ENCODE results near the gene CETP. TPM values are rescaled to one million over a fixed set of nuclear protein-coding genes. Genes with fewer than 3 reads are reported as not detected.

The CETP gene
- total and polyA plus RNA-seq, 9 of the 15 experiments (the other 6 are each of a cell fraction or from before 2014, with no cell fraction given), result 0.07 to 0.11 TPM; not detected in 7

GRCh38 chr16:56946767-56947603, 14.8 kb upstream of the CETP start (continued):
- TF ChIP-seq CTBP1 (IDR thresholded peaks at IDR 0.05; ENCODE audit: borderline replicate concordance), result peak; percentile 18; the same call in 1 of the 2 replicates
- TF ChIP-seq ZNF785 (CRISPR knock-in tag; IDR thresholded peaks at IDR 0.05), result no peak
- no peak for TF ChIP-seq E2F5 (CRISPR knock-in tag; IDR thresholded peaks at IDR 0.05)
- TF ChIP-seq EP300 (IDR thresholded peaks at IDR 0.05; ENCODE audit: low read length), result no peak
- TF ChIP-seq ZNF140 (CRISPR knock-in tag; IDR thresholded peaks at IDR 0.05), result no peak
- TF ChIP-seq SMC3 (conservative IDR thresholded peaks at IDR 0.05; ENCODE audit: insufficient read depth, low read depth, low read length), result no peak
- no peak for TF ChIP-seq SMAD3 (CRISPR knock-in tag; conservative IDR thresholded peaks at IDR 0.05)
- no peak for TF ChIP-seq BRD9 (IDR thresholded peaks at IDR 0.05; ENCODE audit: low read depth, partially characterized antibody)
- no peak for TF ChIP-seq ZNF436 (CRISPR knock-in tag; IDR thresholded peaks at IDR 0.05)
- TF ChIP-seq ZNF551 (CRISPR knock-in tag; IDR thresholded peaks at IDR 0.05), result no peak
- TF ChIP-seq SRSF7 (optimal IDR thresholded peaks at IDR 0.05; ENCODE audit: low read depth, low read length), result no peak
- no peak for TF ChIP-seq HNRNPK (IDR thresholded peaks at IDR 0.05; ENCODE audit: low read depth, low read length, poor library complexity, severe bottlenecking)
- no peak for TF ChIP-seq SAFB2 (IDR thresholded peaks at IDR 0.05; ENCODE audit: borderline replicate concordance, low read depth, low read length, severe bottlenecking)
- TF ChIP-seq ZNF644 (tag; IDR thresholded peaks at IDR 0.05; ENCODE audit: low read depth), result no peak
- TF ChIP-seq RB1 (IDR thresholded peaks at IDR 0.05; ENCODE audit: low read depth), result no peak
- TF ChIP-seq DNMT1 (IDR thresholded peaks at IDR 0.05), result no peak
- TF ChIP-seq FOXJ2 (tag; IDR thresholded peaks at IDR 0.05), result no peak
- TF ChIP-seq CEBPB (tag; IDR thresholded peaks at IDR 0.05), result no peak
- TF ChIP-seq ZKSCAN3 (CRISPR knock-in tag; IDR thresholded peaks at IDR 0.05), result no peak
- TF ChIP-seq PHF21A (IDR thresholded peaks at IDR 0.05; ENCODE audit: borderline replicate concordance, low read depth), result no peak
- no peak for TF ChIP-seq E2F4 (CRISPR knock-in tag; IDR thresholded peaks at IDR 0.05; ENCODE audit: low read depth)
- 0 out of 2 replicates have a peak, but pooled peaks have one; percentile 16 for TF ChIP-seq SPI1 (IDR thresholded peaks at IDR 0.05; ENCODE audit: borderline replicate concordance, low read depth, low read length)
- no peak for TF ChIP-seq FOXK1 (CRISPR knock-in tag; IDR thresholded peaks at IDR 0.05; ENCODE audit: borderline replicate concordance)
- no peak for TF ChIP-seq BCLAF1 (IDR thresholded peaks at IDR 0.05; ENCODE audit: borderline replicate concordance in 1 of 2, control insufficient read depth in 1 of 2, low read depth in 2 of 2, low read length in 1 of 2)
- 0 out of 2 replicates have a peak, but pooled peaks have one; percentile 16 for TF ChIP-seq RHOXF2B (CRISPR knock-in tag; conservative IDR thresholded peaks at IDR 0.05)

Measured in K562 (cell line).